ENCODE data around the gene RERE. TPM values are rescaled to one million over a fixed set of nuclear protein-coding genes. Genes with fewer than 3 reads are reported as not detected.

The RERE gene
- total RNA-seq, 1 experiment from 2014 or later = 40.6 TPM

DNA sequence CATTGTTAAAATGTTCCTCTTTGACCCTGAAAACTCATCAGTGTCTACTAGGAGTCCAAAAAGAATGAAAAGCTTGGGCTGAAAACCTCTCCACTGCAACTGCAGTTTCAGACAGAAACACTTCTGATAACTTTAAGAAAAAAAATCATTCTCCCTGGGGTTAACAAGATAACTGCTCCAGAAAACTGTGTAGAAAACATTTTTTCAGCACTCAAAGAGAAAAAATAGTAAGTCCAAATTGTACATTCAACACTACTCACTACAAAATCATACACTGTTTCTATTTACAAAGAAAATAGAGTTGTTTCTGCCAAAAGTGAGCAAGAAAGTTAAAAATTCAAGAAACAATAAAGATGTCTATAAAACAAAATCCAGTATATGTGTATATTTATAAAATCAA lies 157.8 kb downstream of the RERE start:
- RAD21 ChIA-PET (ENCODE audit: low non-redundant PET in 1 of 2, low total read pairs in 2 of 2, uncharacterized antibody in 2 of 2, unreplicated experiment in 2 of 2) = no interaction called here
- Histone ChIP-seq H3K4me1 (ENCODE audit: control insufficient read depth in 1 of 2, insufficient read depth in 2 of 2, low read length in 2 of 2) (no peaks in the 10 kb centered on the region), H3K79me2 (ENCODE audit: insufficient read depth, low read length) (peaks cover 13% of the 10 kb centered on the region; the same call in 1 of the 2 replicates), H3K9ac (ENCODE audit: low read length) (no peak overlapping the region), H4K20me1 (ENCODE audit: insufficient read depth) (no peaks in the 10 kb centered on the region), H3K9me2 (ENCODE audit: insufficient read depth) (no peaks in the 10 kb centered on the region), H3K4me3 (replicated peaks in 1 of 2; ENCODE audit: low read depth in 1 of 2, low read length in 2 of 2) (no peak overlapping the region), H3K4me2 (ENCODE audit: low read length) (no peak overlapping the region), H3K36me3 (ENCODE audit: control insufficient read depth in 1 of 2, insufficient read depth in 2 of 2, low read length in 2 of 2) (no peaks in the 10 kb centered on the region; a peak in 1 of 4 replicates), H3K27ac (ENCODE audit: low read depth, low read length) (no peak overlapping the region), H2AFZ (ENCODE audit: low read depth, low read length, poor library complexity, severe bottlenecking) (no peak overlapping the region), H3K9me3 (ENCODE audit: control insufficient read depth in 1 of 2, insufficient read depth in 1 of 2, low read depth in 1 of 2, low read length in 2 of 2) (no peaks in the 10 kb centered on the region), H3K27me3 (ENCODE audit: insufficient read depth, low read length) (no peaks in the 10 kb centered on the region)
- no peak for ATAC-seq
- TF ChIP-seq CEBPB (IDR thresholded peaks at IDR 0.05; ENCODE audit: low read depth) = no peak
- no peak for TF ChIP-seq EGR1 (IDR thresholded peaks at IDR 0.05; ENCODE audit: low read depth)
- TF ChIP-seq ZFX (IDR thresholded peaks at IDR 0.05) = no peak
- no peak for TF ChIP-seq TCF7L2 (IDR thresholded peaks at IDR 0.05; ENCODE audit: borderline replicate concordance, extremely low read depth, insufficient read depth, insufficient read length)
- no peak for TF ChIP-seq EZH2phosphoT487 (IDR thresholded peaks at IDR 0.05; ENCODE audit: borderline replicate concordance)
- no peak for TF ChIP-seq ZNF274 (IDR thresholded peaks at IDR 0.05; ENCODE audit: low read depth, low read length)
- TF ChIP-seq, protein P1, sequence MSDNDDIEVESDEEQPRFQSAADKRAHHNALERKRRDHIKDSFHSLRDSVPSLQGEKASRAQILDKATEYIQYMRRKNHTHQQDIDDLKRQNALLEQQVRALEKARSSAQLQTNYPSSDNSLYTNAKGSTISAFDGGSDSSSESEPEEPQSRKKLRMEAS (IDR thresholded peaks at IDR 0.05) = no peak
- no peak for TF ChIP-seq JUND (IDR thresholded peaks at IDR 0.05)
- TF ChIP-seq YY1 (IDR thresholded peaks at IDR 0.05; ENCODE audit: extremely low read depth, insufficient replicate concordance, low read depth, low read length) = no peak
- TF ChIP-seq, protein P2, sequence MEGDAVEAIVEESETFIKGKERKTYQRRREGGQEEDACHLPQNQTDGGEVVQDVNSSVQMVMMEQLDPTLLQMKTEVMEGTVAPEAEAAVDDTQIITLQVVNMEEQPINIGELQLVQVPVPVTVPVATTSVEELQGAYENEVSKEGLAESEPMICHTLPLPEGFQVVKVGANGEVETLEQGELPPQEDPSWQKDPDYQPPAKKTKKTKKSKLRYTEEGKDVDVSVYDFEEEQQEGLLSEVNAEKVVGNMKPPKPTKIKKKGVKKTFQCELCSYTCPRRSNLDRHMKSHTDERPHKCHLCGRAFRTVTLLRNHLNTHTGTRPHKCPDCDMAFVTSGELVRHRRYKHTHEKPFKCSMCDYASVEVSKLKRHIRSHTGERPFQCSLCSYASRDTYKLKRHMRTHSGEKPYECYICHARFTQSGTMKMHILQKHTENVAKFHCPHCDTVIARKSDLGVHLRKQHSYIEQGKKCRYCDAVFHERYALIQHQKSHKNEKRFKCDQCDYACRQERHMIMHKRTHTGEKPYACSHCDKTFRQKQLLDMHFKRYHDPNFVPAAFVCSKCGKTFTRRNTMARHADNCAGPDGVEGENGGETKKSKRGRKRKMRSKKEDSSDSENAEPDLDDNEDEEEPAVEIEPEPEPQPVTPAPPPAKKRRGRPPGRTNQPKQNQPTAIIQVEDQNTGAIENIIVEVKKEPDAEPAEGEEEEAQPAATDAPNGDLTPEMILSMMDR (IDR thresholded peaks at IDR 0.05 in 2 of 3, conservative IDR thresholded peaks at IDR 0.05 in 1 of 3; ENCODE audit: borderline replicate concordance in 1 of 3, insufficient read depth in 1 of 3, low read depth in 2 of 3, low read length in 2 of 3) = no peak
- no peak for TF ChIP-seq RAD21 (IDR thresholded peaks at IDR 0.05; ENCODE audit: low read depth)
- no peak for TF ChIP-seq POLR2A (IDR thresholded peaks at IDR 0.05; ENCODE audit: borderline replicate concordance, extremely low read depth, insufficient read depth, insufficient read length)
- CTCF ChIA-PET = no interaction called here
- no TSS peak for BruUV-seq (replicated peaks)
- POLR2A ChIA-PET = no interaction called here
- intact Hi-C loops (cut with micrococcal nuclease) = no loop called here
- DNase-seq (ENCODE audit: low read depth, low spot score) = no peak
